IPS-NIHi7 (cell line): Measurements from ENCODE around the gene SCYL1.

Source experiments
- DNase-seq: peaks from one replicate; pipeline ENCODE4 v3.0.0; 2012; ENCODE audit warnings: mixed read lengths; ENCODE audit errors: extremely low spot score

SCYL1 gene

GRCh38 chr11:65524741-65525545, at the start of gene SCYL1:
Gene SCYL1, plus strand, starts transcription at chr11:65525083. Its CDS starts 71 bp downstream, at chr11:65525154.
- peak; percentile 92 for DNase-seq

- DNase-seq: no peak
Observed at GRCh38 chr11:65476632-65477148, 48.2 kb upstream of the SCYL1 start.

GRCh38 chr11:65477149-65477965, 47.5 kb upstream of the SCYL1 start:
- peak; percentile 92 for DNase-seq

GRCh38 chr11:65478388-65479183, 46.3 kb upstream of the SCYL1 start:
- DNase-seq: no peak

GRCh38 chr11:65479184-65480145, 45.4 kb upstream of the SCYL1 start:
- peak; percentile 44 for DNase-seq

GRCh38 chr11:65482306-65482850, 42.5 kb upstream of the SCYL1 start:
- DNase-seq: no peak

- no peak for DNase-seq
Observed at GRCh38 chr11:65485920-65486219, 39.0 kb upstream of the SCYL1 start.

GRCh38 chr11:65486570-65487466, 38.1 kb upstream of the SCYL1 start:
- DNase-seq: no peak

GRCh38 chr11:65487467-65488272, 37.2 kb upstream of the SCYL1 start:
- peak; percentile 95 for DNase-seq

GRCh38 chr11:65488273-65489034, 36.4 kb upstream of the SCYL1 start:
- DNase-seq: no peak

- DNase-seq: no peak
Observed at GRCh38 chr11:65489035-65489705, 35.7 kb upstream of the SCYL1 start.

GRCh38 chr11:65489706-65490320, 35.1 kb upstream of the SCYL1 start:
- no peak for DNase-seq

- no peak for DNase-seq
Observed at GRCh38 chr11:65491163-65491465, 33.8 kb upstream of the SCYL1 start.

- DNase-seq: no peak
Observed at GRCh38 chr11:65491614-65492386, 33.1 kb upstream of the SCYL1 start.

- no peak for DNase-seq
Observed at GRCh38 chr11:65492387-65492636, 32.6 kb upstream of the SCYL1 start.

GRCh38 chr11:65492637-65493366, 32.1 kb upstream of the SCYL1 start:
- DNase-seq: no peak
